PC-3 (cell line): ENCODE measurements around the gene LMBR1.

ENCODE experiments used
- CTCF ChIP-seq: fragments of 300-600 bp; sonication (generic); conservative IDR thresholded peaks from 2 replicates; pipeline ENCODE4 v1.5.1; 2017; ENCODE audit warnings: antibody characterized with exemption, low read depth, mild to moderate bottlenecking, low read length
- EZH2phosphoT487 ChIP-seq: fragments of 300-600 bp; sonication (generic); IDR thresholded peaks from 2 replicates; pipeline ENCODE4 v1.6.1; 2018; ENCODE audit warnings: mild to moderate bottlenecking, antibody characterized with exemption, low read length, borderline replicate concordance

GRCh38 chr7:156703209-156703608 lies 189.8 kb downstream of the LMBR1 start:
- TF ChIP-seq EZH2phosphoT487 (no peak), CTCF (no peak)
